ENCODE data around the gene HSDL1. TPM values are rescaled to one million over a fixed set of nuclear protein-coding genes. Genes with fewer than 3 reads are reported as not detected.
"Not testable (repeated sequence)": the region's sequence is repeated elsewhere in the genome, so short reads cannot be mapped to it uniquely, and the experiment has no call there.

HSDL1 gene
- total RNA-seq, 2 donors from 2014 or later = 6.3 to 8.0 TPM

DNA sequence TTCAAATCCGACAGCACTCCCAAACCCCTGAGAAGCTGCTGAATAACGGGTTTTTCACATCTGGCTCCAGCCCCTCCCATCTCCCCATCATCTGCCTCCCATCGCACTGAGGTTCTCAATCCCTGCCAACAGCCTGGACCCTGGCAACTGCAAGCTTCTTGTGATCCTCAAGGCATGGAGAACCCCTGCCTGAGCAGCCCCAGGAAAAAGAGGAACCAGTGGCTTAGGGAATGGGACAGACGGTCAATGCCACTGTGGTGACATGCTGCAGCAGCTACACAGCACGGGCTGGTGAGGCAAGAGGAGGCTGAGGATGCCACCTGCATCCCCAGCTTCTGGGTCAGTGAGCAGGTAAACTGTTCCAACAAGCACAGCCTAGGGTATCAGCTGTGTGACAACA lies 25.0 kb downstream of the HSDL1 start:
- DNase-seq = no peak
- ATAC-seq = no peak
- intact Hi-C loops (cut with DNase I) = no loop called here
- TF ChIP-seq, protein P1, sequence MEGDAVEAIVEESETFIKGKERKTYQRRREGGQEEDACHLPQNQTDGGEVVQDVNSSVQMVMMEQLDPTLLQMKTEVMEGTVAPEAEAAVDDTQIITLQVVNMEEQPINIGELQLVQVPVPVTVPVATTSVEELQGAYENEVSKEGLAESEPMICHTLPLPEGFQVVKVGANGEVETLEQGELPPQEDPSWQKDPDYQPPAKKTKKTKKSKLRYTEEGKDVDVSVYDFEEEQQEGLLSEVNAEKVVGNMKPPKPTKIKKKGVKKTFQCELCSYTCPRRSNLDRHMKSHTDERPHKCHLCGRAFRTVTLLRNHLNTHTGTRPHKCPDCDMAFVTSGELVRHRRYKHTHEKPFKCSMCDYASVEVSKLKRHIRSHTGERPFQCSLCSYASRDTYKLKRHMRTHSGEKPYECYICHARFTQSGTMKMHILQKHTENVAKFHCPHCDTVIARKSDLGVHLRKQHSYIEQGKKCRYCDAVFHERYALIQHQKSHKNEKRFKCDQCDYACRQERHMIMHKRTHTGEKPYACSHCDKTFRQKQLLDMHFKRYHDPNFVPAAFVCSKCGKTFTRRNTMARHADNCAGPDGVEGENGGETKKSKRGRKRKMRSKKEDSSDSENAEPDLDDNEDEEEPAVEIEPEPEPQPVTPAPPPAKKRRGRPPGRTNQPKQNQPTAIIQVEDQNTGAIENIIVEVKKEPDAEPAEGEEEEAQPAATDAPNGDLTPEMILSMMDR (IDR thresholded peaks at IDR 0.05) = no peak
- TF ChIP-seq POLR2A (IDR thresholded peaks at IDR 0.05) = no peak
- Histone ChIP-seq H3K9me3 (no peaks in the 10 kb centered on the region), H3K36me3 (replicated peaks in 1 of 2; ENCODE audit: insufficient read depth in 1 of 2, low read depth in 2 of 2) (no peaks in the 10 kb centered on the region), H3K27ac (no peak overlapping the region), H3K4me1 (peaks cover 20% of the 10 kb centered on the region), H3K27me3 (no peaks in the 10 kb centered on the region), H3K4me3 (no peak overlapping the region)
- 50 to 71% methylated on average over 4 to 5 of the region's 5 CpGs for WGBS, 2 donors

- H3K27me3 ChIP-seq = no peaks in the 10 kb centered on the region
- no peak overlapping the region for H3K4me3 ChIP-seq
- H3K9me3 ChIP-seq = no peaks in the 10 kb centered on the region
- TF ChIP-seq, protein P1 (IDR thresholded peaks at IDR 0.05) = no peak
- TF ChIP-seq POLR2A (IDR thresholded peaks at IDR 0.05) = no peak
- DNase-seq (no peak), ATAC-seq (no peak)
- no peaks in the 10 kb centered on the region for H3K36me3 ChIP-seq (replicated peaks in 1 of 2; ENCODE audit: insufficient read depth in 1 of 2, low read depth in 2 of 2)
- 76 to 80% methylated on average over 9 to 13 of the region's 13 CpGs for WGBS, 2 donors
- intact Hi-C loops (cut with DNase I) = no loop called here
- peaks cover 24% of the 10 kb centered on the region for H3K4me1 ChIP-seq
- no peak overlapping the region for H3K27ac ChIP-seq
These were observed 25.6 kb downstream of the HSDL1 start for GRCh38 chr16:84119368-84119767.

GRCh38 chr16:84118315-84118714 lies 26.7 kb downstream of the HSDL1 start:
- H3K9me3 ChIP-seq; DNase-seq; intact Hi-C loops (cut with DNase I); H3K4me3 ChIP-seq; H3K27ac ChIP-seq; H3K27me3 ChIP-seq; ATAC-seq; H3K36me3 ChIP-seq (replicated peaks in 1 of 2; ENCODE audit: insufficient read depth in 1 of 2, low read depth in 2 of 2): not testable (repeated sequence)
- H3K4me1 ChIP-seq = peaks cover 24% of the 10 kb centered on the region
- WGBS, 2 donors = 84 to 88% methylated on average over 5 of the region's 5 CpGs

DNA sequence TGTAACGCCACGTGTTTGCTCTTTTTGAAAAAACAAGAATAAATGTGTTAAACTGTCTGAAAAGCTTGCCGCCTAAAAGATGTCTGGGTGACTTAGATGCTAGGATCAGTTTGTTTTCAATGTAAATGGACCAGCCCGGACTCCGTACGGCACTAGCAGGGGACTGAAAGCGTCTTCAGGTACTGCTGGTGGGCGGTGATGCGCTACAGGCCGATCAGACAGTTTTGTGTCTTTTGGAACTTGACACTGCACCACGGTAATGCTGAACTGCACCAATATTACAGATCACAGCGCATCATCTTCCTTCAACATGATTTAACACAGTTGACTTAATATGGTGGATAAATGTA lies 27.5 kb downstream of the HSDL1 start:
- no peak for TF ChIP-seq POLR2A (IDR thresholded peaks at IDR 0.05)
- TF ChIP-seq, protein P1 (IDR thresholded peaks at IDR 0.05) = no peak
- ATAC-seq = no peak
- Histone ChIP-seq H3K27ac (peak overlapping the region; percentile 80 to 94 (median 93)), H3K4me3 (peak overlapping the region; percentile 89 to 92), H3K36me3 (replicated peaks in 1 of 2; ENCODE audit: insufficient read depth in 1 of 2, low read depth in 2 of 2) (no peaks in the 10 kb centered on the region), H3K27me3 (no peaks in the 10 kb centered on the region), H3K9me3 (no peaks in the 10 kb centered on the region), H3K4me1 (peaks cover 24% of the 10 kb centered on the region)
- intact Hi-C loops (cut with DNase I) = no loop called here
- DNase-seq = peak in 1 of 4 donors; percentile 21
- WGBS, 2 donors = 7% methylated on average over 12 of the region's 12 CpGs

DNA sequence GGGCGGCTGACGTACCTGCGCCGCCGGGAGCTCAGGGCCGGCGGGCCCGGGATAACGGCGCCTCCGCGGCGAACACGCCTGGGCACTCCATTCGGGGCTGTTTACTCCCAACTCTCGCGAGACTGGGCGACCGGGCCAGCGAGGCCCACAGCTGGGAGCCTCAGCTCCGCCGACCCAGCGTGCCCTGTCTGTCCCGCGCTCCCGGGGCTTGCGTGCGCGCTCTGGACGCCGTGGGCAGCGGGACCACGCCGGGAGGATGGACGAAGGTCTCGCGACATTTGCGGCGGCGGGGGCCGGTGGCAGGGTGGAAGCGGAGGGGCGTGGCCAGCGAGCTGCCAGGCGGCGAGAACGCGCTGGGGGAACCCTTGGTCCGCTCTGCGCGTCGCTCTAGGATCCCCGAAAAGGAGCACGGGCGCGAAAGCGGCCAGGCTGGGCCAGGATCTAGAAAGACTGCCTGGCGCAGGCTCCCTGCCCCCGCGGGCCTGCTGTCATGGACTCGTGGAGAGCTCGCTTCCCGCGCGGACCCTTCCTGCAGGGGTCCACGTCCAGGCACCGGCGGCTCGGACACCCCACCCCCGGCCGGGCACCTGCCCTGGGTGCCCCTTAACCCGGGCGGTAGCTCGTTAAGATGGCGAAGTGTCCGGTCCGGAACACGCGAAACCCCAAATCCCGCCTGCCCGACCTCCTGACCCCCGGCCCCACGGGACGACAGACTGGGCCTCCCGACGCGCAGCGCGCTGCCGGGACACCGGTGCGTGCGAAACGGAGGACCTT lies 28.1 kb downstream of the HSDL1 start, which contains the start of gene MBTPS1:
Gene MBTPS1, minus strand, starts transcription at position 223 of the 774 bp plus-strand sequence. CDS start 15,159 bp downstream, outside the sequence.
- ATAC-seq (peak; percentile 99), DNase-seq (peak; percentile 98 to 99 (median 98))
- TF ChIP-seq POLR2A (IDR thresholded peaks at IDR 0.05) = peak; percentile 77 to 80 (median 78)
- TF ChIP-seq, protein P1 (IDR thresholded peaks at IDR 0.05) = no peak
- WGBS, 2 donors = 0 to 3% methylated on average over 12 to 94 of the region's 94 CpGs
- Histone ChIP-seq H3K36me3 (replicated peaks in 1 of 2; ENCODE audit: insufficient read depth in 1 of 2, low read depth in 2 of 2) (no peaks in the 10 kb centered on the region), H3K4me1 (peaks cover 24% of the 10 kb centered on the region), H3K27me3 (no peaks in the 10 kb centered on the region), H3K9me3 (no peaks in the 10 kb centered on the region), H3K27ac (peak within 1 kb of the TSS; percentile 80 to 94 (median 93)), H3K4me3 (peak within 1 kb of the TSS; percentile 89 to 92)
- intact Hi-C loops (cut with DNase I) = no loop called here

Measured in body of pancreas (tissue), 4 donors.